ENCODE measurements around the gene HDAC11.

GRCh38 chr3:13533885-13534301 lies 53.8 kb downstream of the HDAC11 start:
- no peak for TF ChIP-seq CTCF (IDR thresholded peaks at IDR 0.05; ENCODE audit: low read depth, low read length)
- no peak for TF ChIP-seq EZH2phosphoT487 (IDR thresholded peaks at IDR 0.05; ENCODE audit: low read depth)

Data from OCI-LY3 (cell line).